DMS153 treated with DMSO at 0.1 percent for 48 hours (cell line): ENCODE data around the gene VSIG10L.
A peak's percentile ranks its signal among the peaks of the same experiment; 100 is the strongest.

Experiments used
- DNase-seq: peaks from one replicate; lab custom pipeline; 2025; ENCODE audit not compliant: unreplicated experiment; lab: John Stamatoyannopoulos, UW

VSIG10L gene

DNA sequence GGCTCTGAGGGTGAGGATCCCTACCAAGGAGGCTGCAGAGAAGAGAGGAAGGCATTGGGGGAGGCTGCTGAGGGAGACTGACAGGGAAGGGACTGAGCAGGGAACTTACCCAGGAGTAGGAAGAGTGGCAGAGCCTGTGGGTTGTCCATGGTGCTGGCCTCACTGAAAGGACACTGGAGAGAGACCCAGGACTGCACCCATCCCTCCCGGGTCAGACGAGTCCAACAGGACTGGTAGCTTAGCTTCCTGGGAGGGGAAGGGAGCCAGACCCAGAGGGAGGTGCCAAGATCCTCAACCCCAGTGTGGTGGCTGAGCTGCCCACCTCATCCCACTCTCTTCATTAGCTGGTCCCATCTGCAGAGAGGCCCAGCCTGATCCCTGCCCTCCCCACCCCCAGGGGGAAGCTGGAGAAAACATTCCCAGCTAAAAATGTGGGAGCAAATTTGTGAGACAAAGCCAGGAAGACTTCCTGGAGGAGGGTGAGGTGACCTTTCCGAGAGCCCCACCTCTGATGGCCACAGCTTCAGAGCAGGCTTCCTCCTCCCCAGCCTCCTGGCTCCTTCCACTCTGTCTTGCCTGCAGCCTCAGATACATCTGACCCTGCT is at the start of gene VSIG10L:
VSIG10L (minus strand) TSS at position 164 of the 605 bp plus-strand sequence; CDS start at position 149, 15 bp downstream.
- no peak for DNase-seq

DNA sequence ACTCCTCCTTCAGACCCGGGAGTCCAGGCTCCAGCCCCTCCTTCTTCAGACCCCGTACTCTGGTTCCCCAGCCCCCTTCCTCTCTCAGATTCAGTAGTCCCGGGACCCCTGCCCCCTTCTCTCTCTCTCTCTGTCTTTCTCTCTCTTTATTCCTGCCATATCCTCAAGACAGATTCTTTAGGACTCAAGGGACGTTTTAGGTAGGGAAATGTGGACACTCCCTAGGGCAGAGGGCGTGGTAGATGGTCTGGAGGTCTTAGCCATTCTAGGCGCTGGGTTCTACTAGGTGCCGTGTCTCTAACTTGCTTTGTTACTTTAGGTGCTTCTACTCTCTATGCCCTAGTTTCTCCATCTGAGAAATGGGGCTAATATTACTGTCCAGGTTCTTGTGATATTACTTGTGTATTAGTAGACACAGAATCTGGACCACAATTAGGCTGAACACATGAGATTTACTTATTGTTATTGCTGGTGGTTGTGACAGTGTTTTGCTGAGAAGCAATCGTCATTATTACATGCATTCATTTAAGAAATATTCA is 49.2 kb upstream of the VSIG10L start:
- no peak for DNase-seq

DNA sequence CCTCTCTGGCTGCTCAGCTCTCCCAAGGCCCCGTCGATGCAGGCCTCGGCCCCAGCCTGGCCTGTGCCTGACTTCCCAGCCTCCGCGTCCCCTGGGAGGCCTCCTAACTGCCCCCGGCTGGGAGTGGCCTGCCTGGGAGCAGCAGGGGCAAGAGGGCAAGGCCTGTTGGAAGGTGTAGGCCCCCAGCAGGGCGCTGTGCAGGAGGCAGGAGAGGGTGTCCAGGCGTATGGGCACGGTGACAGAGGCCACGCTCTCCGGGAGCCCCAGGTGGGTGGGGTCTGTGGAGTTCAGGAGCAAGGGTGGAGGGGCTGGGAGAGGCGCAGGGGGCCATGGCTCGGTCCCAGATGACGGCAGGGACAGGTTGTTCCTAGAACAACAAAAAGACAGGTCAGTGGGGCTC is 47.2 kb upstream of the VSIG10L start:
- no peak for DNase-seq

DNA sequence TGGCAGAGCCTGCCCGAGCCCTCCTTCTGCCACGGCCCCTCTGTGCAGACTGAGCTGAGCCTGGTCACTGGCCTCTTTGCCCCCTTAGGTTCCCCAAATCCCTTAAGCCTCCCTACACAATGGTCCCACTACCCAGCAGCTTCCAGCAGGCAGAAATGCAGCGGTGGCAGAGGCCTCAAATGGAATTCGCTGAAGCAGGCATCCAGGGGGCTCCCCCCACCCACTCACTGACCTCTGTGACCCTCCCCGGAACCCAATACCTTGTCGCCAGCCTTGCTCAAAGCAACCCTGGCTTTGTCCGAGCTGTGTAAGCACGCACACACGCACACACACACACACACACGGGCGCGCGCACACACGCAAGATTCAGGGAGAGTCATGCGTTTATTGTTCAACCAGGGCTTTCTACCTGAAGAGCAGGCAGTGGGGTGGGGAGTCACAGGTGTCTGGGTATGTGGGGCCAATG is 46.0 kb upstream of the VSIG10L start, which contains the start of gene LIM2:
LIM2 (minus strand) TSS at position 51 of the 466 bp plus-strand sequence. CDS start 531 bp downstream, outside the sequence.
- DNase-seq: no peak

DNA sequence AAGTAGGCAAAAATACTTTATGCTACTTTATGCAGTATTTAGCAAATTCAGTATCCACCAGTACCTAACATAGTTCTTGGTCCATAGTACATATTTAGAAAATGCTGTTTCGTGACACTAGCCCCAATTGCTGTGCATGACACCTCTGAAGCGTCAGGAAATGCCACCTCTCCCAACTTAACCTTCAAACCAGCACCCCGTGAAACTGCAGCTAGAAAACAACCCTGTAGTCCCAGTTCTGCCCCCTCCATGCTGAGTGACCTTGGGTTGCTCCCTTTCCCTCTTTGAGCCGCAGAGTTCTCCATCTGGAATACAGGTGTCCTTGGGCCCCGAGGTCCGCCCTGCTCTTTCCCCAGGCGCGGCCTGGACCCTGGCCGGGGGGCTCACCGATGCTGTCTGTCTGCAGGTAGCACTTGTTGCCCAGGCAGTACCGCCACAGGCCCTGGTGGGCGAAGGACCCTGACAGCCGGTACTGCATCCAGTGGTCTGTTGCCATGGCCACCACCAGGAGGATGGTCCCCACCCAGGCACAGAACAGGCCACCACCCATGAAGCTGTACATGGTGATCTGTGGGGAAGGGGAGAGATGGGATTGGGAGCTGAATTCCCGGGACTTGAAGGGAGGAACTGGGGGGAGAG is 45.1 kb upstream of the VSIG10L start:
- DNase-seq: no peak

DNA sequence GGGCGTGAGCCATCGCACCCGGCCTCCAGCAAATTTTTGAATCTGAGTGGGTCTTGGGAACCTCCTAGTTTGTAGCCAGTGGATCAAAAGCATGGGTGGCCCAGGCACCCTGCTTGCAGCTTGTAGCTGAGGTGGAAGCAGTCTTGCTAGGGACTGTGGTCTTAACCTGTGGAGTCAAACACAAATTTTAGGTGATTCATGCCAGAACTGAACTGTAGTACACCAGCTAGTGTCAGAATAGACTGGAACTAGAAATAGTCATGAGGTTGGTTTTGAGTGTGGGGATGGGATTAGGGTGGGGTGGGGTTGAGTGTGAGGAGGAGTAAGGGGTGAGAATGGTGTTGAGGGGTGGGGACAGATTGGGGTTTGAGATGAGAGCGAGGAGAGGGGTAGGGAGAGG is 40.1 kb upstream of the VSIG10L start:
- DNase-seq: no peak

DNA sequence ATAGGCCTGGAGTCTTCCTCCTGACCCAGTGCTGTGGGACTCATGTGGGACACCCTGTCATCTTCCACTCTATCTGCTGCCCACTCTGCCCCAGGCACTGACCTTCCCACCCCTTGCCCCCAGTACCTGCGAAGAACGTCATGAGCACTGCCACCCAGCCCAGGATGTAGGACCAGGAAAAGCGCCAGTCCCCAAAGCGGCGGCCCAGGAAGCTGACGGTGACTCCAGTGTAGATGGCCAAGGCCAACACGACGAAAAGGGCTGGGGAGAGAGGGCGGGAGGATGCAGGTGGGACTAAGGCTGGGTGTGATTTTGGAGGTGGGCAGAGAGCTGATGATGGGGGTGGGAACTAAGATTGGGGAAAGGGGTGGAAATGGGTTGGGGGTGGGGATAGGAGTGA is 38.4 kb upstream of the VSIG10L start:
- DNase-seq: no peak

DNA sequence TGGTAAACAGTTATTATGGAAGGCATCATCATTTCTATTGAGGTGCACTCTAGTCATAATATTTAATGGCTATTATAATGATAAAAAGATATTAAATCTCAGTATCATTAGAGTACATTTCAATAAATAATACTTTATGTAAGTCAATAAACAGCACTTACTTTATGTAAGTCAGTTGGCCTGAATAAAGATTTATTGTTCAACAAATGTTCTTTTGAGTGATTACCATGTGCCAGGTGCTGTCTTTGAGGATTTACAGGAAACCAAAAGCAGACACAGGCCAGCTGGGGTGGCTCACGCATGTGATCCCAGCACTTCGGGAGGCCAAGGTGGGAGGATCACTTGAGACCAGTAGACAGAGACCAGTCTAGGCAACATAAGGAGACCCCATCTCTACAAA is 35.5 kb upstream of the VSIG10L start:
- DNase-seq: no peak

DNA sequence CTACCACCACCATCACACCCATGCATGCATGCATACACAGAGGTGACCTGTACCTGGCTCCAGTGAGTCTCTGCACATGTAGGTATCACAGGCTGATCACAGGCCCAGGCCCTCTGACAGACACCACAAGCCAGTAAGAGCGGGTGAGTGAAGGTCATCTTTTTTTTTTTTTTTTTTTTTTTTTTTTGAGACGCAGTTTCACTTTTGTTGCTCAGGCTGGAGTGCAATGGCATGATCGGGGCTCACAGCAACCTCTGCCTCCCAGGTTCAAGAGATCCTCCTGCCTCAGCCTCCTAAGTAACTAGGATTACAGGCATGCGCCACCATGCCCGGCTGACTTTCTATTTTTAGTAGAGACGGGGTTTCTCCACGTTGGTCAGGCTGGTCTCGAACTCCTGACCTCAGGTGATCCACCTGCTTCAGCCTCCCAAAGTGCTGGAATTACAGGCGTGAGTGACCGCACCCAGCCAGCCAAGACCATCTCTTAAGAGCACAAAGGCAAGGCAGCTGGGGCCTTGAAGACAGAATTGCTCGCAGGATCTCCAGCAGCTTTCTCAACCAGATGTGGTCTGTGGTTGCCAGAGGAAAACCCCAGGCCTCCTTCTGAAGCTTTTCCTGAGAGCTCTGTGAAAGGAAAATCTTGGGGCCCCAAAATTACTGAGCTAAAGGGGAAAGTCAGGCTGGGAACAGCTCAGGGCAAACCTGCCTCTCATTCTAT is 33.7 kb upstream of the VSIG10L start:
- DNase-seq: no peak

DNA sequence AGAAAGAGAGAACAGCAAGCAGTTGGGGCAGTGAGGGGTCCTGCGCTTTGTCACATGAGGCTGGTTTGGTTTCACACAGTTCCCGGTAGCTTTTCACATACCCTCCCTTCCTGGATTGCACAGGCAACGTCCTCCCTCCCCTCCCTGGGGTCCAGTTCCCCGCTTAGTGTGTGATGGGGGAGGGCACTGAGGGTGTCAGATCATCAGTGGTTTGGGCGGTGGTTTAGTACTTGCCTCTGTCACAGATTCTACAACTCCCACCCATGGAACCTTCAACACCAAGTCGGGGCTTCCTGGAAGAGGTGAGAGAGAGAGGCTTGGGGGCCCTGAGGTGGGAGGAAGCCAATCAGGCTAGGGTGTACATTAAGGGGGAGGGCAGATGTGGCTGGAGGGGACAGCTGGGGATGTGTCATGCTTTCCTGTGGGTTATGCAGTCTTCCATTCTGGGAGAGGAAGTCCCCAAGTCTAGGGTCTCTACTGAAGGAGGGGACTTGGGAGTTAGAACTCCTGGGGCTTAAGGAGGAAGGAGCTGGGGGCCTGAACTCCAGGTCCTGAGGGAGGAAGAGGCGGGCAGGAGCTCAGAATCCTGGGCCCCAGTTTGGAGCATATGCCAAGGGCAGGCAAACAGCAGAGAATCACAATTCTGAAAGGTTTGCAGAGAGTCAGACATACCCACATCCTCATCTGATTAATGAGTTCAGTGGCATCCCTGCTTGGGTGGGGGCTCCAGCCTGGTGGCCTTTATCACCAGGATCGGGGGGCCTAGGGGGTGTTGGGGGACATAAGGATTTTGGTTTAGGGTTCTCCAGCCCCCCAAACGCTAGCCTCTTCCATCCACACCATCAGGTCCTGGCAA is 30.9 kb upstream of the VSIG10L start, which contains the start of gene NKG7:
NKG7 (minus strand) TSS at position 6 of the 856 bp plus-strand sequence. CDS start 119 bp downstream, outside the sequence.
- DNase-seq: no peak

DNA sequence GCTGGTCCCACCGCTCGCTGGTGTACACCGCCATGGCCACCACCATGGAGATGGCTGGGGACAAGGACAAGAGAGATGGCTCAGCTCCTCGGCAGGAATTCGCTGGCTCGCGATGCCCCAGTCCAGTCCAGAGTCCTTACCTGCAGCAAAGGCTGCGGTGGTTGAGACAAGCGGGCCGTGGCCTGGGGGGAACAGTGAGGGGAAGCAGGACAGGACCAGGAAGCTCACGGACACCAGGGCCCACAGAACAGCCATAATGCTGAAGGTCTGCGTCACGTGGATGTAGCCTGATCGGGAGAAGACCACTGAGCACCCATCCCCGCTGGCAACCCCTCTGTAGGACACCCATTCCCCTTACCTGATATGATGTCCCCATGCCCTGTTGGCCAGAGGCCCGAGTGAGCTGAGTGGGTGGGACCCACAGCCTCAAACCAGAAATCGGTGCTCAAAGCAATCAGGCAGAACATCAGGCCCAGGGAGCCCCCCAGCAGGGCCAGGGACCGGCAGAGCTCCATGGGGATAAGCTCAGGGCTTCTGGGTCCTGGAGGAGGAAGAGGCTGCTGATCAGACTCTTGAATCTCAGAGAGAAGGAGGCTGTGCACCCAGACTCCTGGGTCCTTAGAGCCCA is 30.2 kb upstream of the VSIG10L start:
- no peak for DNase-seq

DNA sequence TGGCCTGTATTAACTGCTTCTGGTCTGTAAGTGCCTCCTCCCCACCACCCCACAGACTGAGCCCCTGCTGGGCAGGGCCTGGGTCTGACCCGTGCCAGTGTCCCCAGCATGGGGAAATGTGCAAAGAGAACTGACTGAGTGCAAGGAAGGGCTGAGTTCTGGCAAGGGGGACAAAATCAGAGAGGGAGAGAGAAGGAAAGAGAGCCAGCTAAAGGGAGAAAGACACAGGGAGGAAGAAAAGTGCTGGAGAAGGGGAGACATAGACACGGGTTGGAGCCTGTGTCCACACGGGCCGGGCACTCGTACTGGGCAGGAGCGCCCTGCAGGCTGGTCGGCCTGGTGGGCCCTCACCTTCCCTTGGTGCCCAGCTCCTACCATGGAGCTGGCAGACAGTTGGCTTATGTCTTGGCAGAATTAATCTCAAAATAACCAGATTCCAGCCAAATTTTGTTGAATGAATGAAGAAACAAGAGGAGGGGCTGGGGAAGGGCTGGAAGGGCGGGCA is 29.3 kb upstream of the VSIG10L start:
- no peak for DNase-seq

DNA sequence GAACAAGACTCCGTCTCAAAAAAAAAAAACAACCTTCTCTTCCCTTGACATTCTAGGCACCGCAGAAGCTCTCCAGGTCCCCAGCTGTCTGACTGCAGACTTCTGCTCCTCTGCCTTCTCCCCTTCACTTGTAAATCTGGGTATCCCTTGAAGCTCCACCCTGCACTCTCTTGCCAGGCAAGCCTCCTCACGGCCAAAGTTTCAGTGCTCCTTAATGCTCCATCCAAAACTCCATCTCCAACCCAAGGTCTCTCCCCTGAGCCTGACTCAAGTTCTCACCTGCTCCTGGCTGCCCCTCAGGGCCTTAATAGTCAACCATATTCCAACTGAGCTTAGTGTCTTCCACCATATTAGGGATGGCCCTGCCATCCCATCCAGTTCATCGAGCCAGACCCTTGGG is 28.3 kb upstream of the VSIG10L start:
- DNase-seq: no peak

DNA sequence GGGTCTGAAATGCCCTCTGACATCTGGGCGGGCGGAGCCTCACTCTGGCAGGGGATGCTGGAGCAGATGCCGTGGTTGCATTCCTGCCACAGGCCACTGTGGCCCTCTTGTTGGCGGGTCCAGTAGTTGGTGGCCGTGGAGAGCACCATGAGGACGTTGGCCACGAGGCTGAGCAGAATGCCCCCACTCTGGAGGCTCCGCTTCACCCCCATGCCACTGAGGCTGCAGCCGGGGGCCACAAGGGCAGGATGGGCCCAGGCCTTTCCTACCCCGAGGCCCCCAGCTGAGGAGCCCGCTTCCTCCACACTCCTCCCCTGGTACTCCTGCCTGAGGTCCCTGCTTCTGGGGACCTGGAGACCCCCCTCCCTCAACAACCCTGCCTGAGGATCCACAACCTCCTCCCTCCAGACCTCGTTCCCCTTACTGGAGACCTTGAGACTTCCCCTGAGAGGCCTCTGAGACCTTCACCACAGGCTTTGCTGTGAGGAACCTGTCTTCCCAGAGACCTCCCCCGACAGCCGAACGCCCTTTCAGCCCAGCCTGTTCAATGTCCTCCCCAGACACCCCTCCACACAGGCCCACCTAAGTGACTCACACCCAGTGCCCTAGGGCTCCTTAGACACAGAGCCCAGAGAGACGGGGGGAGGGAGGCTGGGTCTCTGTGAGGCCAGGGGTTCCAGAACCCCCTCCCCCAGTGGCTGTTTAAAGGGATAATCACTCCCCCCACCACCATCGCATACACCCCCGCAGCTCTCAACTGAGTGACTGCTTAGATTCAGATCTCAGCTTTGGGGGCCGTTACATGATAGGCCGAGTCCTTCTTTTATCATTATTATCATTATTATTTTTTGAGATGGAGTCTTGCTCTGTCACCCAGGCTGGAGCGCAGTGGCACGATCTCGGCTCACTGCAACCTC is 26.7 kb upstream of the VSIG10L start, which contains the start of gene CLDND2:
CLDND2 (minus strand) TSS at position 638 of the 917 bp plus-strand sequence; CDS start at position 212, 426 bp downstream.
- no peak for DNase-seq

DNA sequence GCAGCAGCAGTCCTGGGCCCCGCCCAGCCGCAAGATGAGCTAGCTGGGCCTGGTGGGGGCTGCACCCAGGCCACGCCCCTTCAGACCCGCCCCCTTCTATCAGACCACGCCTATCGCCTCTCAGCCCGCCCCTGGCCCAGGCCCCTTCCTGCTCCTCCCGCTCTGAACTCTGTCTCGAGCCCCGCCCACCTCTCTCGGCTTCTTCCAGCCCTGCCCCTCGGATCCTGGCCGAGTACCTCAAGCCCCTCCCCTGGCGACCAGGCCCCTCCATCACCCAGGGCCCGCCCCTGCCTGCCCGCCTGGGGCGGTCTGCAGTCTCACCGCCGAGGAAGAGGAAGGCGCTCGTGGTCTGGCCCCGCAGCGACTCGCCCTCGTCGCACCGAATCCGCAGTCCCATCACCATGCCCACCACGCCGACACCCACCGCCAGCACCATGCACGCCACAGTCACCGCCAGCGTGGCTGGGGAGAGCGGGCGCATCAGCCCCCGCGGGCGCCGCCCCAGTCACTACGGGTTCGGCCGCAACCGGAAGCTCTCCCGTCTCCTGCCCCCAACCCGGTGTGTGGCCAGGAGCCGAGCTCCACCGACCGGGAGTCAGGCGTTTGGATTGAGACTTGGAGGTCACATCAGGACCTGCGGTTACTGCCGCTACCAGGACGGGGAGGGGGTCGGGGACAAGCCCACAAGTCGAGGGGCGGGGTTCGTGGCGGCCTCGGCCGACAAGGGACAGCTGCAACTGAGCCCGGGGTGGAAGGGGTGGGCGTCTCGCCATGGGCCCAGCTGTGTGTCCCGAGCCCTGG is 25.8 kb upstream of the VSIG10L start:
- peak; percentile 94 for DNase-seq

DNA sequence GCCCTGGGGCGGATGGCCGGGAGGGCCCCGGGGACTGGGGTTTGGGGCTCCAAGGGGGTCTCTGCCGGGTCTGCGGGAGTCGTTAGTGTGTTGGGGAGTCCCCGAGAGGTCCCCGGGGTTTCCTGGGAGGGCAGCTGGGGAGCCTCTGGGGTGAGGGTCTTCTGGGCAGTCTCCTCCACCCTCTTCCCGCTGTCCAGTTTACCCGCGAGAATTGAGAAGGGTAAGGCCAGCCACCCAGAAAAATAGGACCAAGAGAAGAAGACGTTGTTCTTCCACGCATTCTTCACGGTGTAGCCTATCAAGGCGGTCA is 25.3 kb upstream of the VSIG10L start:
- DNase-seq: no peak

DNA sequence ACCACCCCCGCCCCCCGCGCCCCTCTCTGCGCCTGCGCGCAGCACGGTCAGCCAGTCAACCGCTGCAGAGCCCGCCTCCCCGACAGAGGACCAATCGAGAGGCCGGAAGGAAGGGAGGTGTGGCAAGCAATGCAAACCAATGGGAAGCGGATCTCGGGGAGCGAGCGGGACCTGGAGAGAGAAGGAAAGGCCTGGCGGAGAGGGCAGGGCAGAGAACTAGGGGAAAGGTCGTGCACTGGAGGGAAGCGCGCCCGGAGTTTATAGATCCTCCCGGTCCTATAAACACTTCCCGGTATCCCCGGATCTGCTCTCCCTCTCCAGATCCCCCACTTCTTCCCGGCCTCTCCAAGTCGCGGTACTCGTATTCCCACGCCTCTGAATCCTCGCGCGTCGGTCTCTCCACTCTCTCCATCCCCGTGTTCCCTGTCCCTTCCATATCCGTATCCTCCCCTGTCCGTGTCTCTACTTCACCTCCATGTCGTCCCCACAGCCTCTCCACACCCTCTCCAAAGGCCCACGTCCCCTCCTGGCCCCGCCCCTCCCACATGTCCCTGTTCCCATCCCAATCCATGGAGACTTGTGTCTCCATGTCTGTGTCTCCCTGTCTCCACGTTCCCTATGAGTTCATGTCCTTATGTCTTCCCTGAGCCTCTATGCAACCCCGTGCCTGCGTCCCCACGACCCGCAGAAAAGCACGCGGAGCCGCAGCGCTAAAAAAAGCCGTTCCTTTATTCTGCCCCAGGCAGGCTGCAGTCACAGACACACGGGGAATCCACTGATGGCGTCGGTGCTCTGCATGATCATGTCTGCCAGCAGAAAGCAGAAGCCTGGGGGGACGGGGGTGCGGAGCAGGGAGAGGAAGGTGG is 24.7 kb upstream of the VSIG10L start:
- DNase-seq: peak; percentile 94
